Endothelial cell (in vitro differentiated cells): ENCODE measurements around the gene WARS2. TPM values are rescaled to one million over a fixed set of nuclear protein-coding genes. Genes with fewer than 3 reads are reported as not detected.

Source experiments
- DNase-seq: peaks from one replicate; pipeline ENCODE4 v3.0.0; 2021; ENCODE audit warnings: low spot score
- H3K27ac Mint-ChIP-seq: one replicate; pipeline ENCODE4 v1.8.0; 2021; ENCODE audit warnings: mixed read lengths, inconsistent platforms; ENCODE audit not compliant: unreplicated experiment
- H3K27me3 Mint-ChIP-seq: one replicate; pipeline ENCODE4 v1.8.0; 2021; ENCODE audit warnings: mild to moderate bottlenecking, moderate library complexity, mixed read lengths, inconsistent platforms; ENCODE audit not compliant: unreplicated experiment
- H3K36me3 Mint-ChIP-seq: one replicate; pipeline ENCODE4 v1.8.0; 2021; ENCODE audit warnings: mild to moderate bottlenecking, low read depth, mixed read lengths, inconsistent platforms; ENCODE audit not compliant: unreplicated experiment
- H3K4me1 Mint-ChIP-seq: one replicate; pipeline ENCODE4 v1.8.0; 2021; ENCODE audit warnings: mild to moderate bottlenecking, mixed read lengths, inconsistent platforms; ENCODE audit not compliant: unreplicated experiment
- H3K4me3 Mint-ChIP-seq: one replicate; pipeline ENCODE4 v1.8.0; 2021; ENCODE audit warnings: mild to moderate bottlenecking, mixed read lengths, inconsistent platforms; ENCODE audit not compliant: unreplicated experiment
- H3K9me3 Mint-ChIP-seq: one replicate; pipeline ENCODE4 v1.8.0; 2021; ENCODE audit warnings: mixed read lengths, inconsistent platforms; ENCODE audit not compliant: unreplicated experiment
- CTCF ChIP-seq: fragments of 200-600 bp; sonication (generic); IDR thresholded peaks from one replicate; pipeline ENCODE4 v1.5.0; 2021; ENCODE audit warnings: antibody characterized with exemption; ENCODE audit not compliant: unreplicated experiment
- total RNA-seq: library from RNA; stranded (reverse); fragmentation: NEBNext Ultra II Directional; extraction: Animal tissue kit (Norgen Biotek cat#: 25700); gene quantifications from one replicate; pipeline ENCODE4 v1.2.1, GENCODE V29; 2021; ENCODE audit not compliant: unreplicated experiment

Gene WARS2
- total RNA-seq, 1 donor from 2014 or later, result 11.2 TPM

GRCh38 chr1:119061700-119062099, 78.8 kb downstream of the WARS2 start:
- Mint-ChIP-seq H3K9me3 (no peaks in the 10 kb centered on the region), H3K27me3 (peaks cover 1% of the 10 kb centered on the region), H3K4me1 (no peaks in the 10 kb centered on the region), H3K4me3 (no peak overlapping the region), H3K27ac (no peak overlapping the region), H3K36me3 (peaks cover 4% of the 10 kb centered on the region)
- DNase-seq, result no peak
- TF ChIP-seq CTCF, result no peak

- TF ChIP-seq CTCF, result no peak
- no peaks in the 10 kb centered on the region for H3K4me1 Mint-ChIP-seq
- no peak overlapping the region for H3K27ac Mint-ChIP-seq
- H3K4me3 Mint-ChIP-seq, result no peak overlapping the region
- DNase-seq, result no peak
- no peaks in the 10 kb centered on the region for H3K9me3 Mint-ChIP-seq
- H3K36me3 Mint-ChIP-seq, result no peaks in the 10 kb centered on the region
- H3K27me3 Mint-ChIP-seq, result no peaks in the 10 kb centered on the region
Measured at GRCh38 chr1:119055568-119055967, 84.9 kb downstream of the WARS2 start.

GRCh38 chr1:119053917-119054316, 86.5 kb downstream of the WARS2 start:
- H3K4me1 Mint-ChIP-seq, result no peaks in the 10 kb centered on the region
- no peaks in the 10 kb centered on the region for H3K27me3 Mint-ChIP-seq
- H3K4me3 Mint-ChIP-seq, result no peak overlapping the region
- no peaks in the 10 kb centered on the region for H3K9me3 Mint-ChIP-seq
- H3K36me3 Mint-ChIP-seq, result no peaks in the 10 kb centered on the region
- DNase-seq, result no peak
- TF ChIP-seq CTCF, result no peak
- no peak overlapping the region for H3K27ac Mint-ChIP-seq

- no peak overlapping the region for H3K4me3 Mint-ChIP-seq
- TF ChIP-seq CTCF, result no peak
- DNase-seq, result no peak
- no peaks in the 10 kb centered on the region for H3K9me3 Mint-ChIP-seq
- H3K36me3 Mint-ChIP-seq, result no peaks in the 10 kb centered on the region
- H3K27me3 Mint-ChIP-seq, result no peaks in the 10 kb centered on the region
- H3K4me1 Mint-ChIP-seq, result no peaks in the 10 kb centered on the region
- H3K27ac Mint-ChIP-seq, result no peak overlapping the region
Measured at GRCh38 chr1:119052267-119052666, 88.2 kb downstream of the WARS2 start.

- Mint-ChIP-seq H3K36me3 (no peaks in the 10 kb centered on the region), H3K27me3 (no peaks in the 10 kb centered on the region), H3K27ac (no peak overlapping the region), H3K4me1 (no peaks in the 10 kb centered on the region), H3K4me3 (no peak overlapping the region), H3K9me3 (peaks cover 4% of the 10 kb centered on the region)
- DNase-seq, result no peak
- TF ChIP-seq CTCF, result no peak
Measured at GRCh38 chr1:119048624-119049404, 91.6 kb downstream of the WARS2 start.
